ENCODE results near the gene ARAP3. TPM values are rescaled to one million over a fixed set of nuclear protein-coding genes. Genes with fewer than 3 reads are reported as not detected.

The ARAP3 gene
- total RNA-seq, 1 experiment from 2014 or later = 19.8 TPM

DNA sequence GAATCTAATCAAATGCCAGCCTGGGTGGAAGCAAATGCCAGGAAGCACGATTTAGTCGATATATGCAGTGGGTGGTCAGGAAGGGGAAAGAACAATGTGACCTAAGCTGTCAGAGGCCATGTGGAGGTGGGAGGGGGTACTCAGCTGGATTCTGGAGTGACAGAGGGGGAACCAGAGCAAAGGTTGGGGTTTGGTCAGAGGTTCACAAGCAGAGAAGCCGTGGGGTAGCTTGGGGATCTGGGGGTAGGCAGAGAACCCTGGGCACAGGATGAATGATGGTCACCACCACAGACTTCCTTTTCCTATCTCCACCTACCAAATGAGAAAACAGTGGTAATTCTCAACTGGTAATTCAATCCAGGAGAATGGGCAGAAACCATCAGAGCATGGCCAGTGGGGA, 24.1 kb upstream of the ARAP3 start:
- CTCF ChIA-PET = interaction anchor here (0.8 to 6.4 kb wide), 2 partner anchors 173 to 238 kb away, joined by 3 to 35 read pairs; partner anchors contain the start of gene PCDH1
- POLR2A ChIA-PET = no interaction called here
- Mint-ChIP-seq H3K9me3 (ENCODE audit: unreplicated experiment) (no peaks in the 10 kb centered on the region), H3K4me3 (ENCODE audit: unreplicated experiment) (no peak overlapping the region), H3K36me3 (ENCODE audit: insufficient read depth, unreplicated experiment) (no peaks in the 10 kb centered on the region), H3K27me3 (ENCODE audit: insufficient read depth, unreplicated experiment) (peaks cover 5% of the 10 kb centered on the region), H3K4me1 (ENCODE audit: insufficient read depth, unreplicated experiment) (no peaks in the 10 kb centered on the region), H3K27ac (ENCODE audit: low read depth, unreplicated experiment) (no peak overlapping the region)
- TF ChIP-seq, protein P1, sequence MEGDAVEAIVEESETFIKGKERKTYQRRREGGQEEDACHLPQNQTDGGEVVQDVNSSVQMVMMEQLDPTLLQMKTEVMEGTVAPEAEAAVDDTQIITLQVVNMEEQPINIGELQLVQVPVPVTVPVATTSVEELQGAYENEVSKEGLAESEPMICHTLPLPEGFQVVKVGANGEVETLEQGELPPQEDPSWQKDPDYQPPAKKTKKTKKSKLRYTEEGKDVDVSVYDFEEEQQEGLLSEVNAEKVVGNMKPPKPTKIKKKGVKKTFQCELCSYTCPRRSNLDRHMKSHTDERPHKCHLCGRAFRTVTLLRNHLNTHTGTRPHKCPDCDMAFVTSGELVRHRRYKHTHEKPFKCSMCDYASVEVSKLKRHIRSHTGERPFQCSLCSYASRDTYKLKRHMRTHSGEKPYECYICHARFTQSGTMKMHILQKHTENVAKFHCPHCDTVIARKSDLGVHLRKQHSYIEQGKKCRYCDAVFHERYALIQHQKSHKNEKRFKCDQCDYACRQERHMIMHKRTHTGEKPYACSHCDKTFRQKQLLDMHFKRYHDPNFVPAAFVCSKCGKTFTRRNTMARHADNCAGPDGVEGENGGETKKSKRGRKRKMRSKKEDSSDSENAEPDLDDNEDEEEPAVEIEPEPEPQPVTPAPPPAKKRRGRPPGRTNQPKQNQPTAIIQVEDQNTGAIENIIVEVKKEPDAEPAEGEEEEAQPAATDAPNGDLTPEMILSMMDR (IDR thresholded peaks at IDR 0.05; ENCODE audit: unreplicated experiment) = no peak
- no peak for DNase-seq (ENCODE audit: unreplicated experiment)
- no TSS peak for BruUV-seq (replicated peaks)
- intact Hi-C loops (cut with micrococcal nuclease) = no loop called here

DNA sequence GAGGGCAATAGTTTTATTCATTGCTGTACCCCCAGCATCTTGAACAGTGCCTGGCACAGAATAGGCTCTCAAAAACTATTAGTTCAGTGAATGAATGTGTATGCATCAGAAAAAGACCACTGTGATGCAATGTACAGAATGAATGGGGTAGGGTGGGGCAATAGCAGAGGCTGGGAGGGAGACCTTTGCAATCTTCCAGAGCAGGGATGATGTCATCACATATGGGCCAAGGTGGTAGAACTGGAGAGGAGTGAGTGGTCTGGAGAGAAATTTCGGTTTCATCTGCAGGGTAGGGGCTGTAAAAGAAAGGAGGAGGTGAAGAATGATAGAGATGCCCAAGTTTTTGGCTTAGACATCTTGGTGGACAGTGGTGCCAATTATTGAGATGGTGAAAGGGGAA, 23.4 kb upstream of the ARAP3 start:
- no peaks in the 10 kb centered on the region for H3K9me3 Mint-ChIP-seq (ENCODE audit: unreplicated experiment)
- no peak for DNase-seq (ENCODE audit: unreplicated experiment)
- H3K36me3 Mint-ChIP-seq (ENCODE audit: insufficient read depth, unreplicated experiment) = no peaks in the 10 kb centered on the region
- ChIA-PET CTCF (interaction anchor here (0.8 to 6.4 kb wide), 2 partner anchors 174 to 239 kb away, joined by 3 to 35 read pairs; partner anchors contain the start of gene PCDH1), POLR2A (no interaction called here)
- TF ChIP-seq, protein P1 (IDR thresholded peaks at IDR 0.05; ENCODE audit: unreplicated experiment) = no peak
- no peaks in the 10 kb centered on the region for H3K4me1 Mint-ChIP-seq (ENCODE audit: insufficient read depth, unreplicated experiment)
- no peak overlapping the region for H3K27ac Mint-ChIP-seq (ENCODE audit: low read depth, unreplicated experiment)
- H3K27me3 Mint-ChIP-seq (ENCODE audit: insufficient read depth, unreplicated experiment) = peaks cover 12% of the 10 kb centered on the region
- H3K4me3 Mint-ChIP-seq (ENCODE audit: unreplicated experiment) = no peak overlapping the region
- no TSS peak for BruUV-seq (replicated peaks)
- intact Hi-C loops (cut with micrococcal nuclease) = no loop called here

DNA sequence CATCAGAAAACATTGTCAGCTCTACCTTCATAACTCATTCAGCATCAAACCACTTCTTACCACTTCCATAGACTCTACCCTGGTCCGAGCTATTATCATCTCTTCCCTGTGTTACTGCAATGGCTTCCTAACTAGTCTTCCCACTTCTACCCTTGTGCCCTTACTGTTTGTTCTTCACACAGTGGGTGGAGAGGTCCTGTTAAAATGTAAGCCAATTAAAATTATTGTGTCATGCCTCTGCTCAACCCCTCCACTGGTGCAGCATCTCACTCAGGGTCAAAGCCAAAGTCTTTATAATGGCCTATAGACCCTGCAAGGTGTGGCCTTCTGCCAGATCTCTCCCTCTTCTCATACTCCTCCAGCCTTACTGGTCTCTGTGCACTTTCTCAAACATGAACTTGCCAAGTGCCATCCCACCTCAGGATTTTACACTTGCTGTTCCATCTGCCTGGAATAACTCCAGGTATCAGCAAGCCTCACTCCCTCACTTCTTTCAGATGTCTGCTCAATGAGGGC, 22.8 kb upstream of the ARAP3 start:
- ChIA-PET POLR2A (no interaction called here), CTCF (interaction anchor here (0.6 to 16.8 kb wide), 6 partner anchors 7 to 256 kb away, joined by 3 to 677 read pairs (median 24); partner anchors contain the start of gene PCDH1)
- H3K4me3 Mint-ChIP-seq (ENCODE audit: unreplicated experiment) = no peak overlapping the region
- H3K36me3 Mint-ChIP-seq (ENCODE audit: insufficient read depth, unreplicated experiment) = no peaks in the 10 kb centered on the region
- no peaks in the 10 kb centered on the region for H3K4me1 Mint-ChIP-seq (ENCODE audit: insufficient read depth, unreplicated experiment)
- no peak overlapping the region for H3K27ac Mint-ChIP-seq (ENCODE audit: low read depth, unreplicated experiment)
- no peak for DNase-seq (ENCODE audit: unreplicated experiment)
- no peaks in the 10 kb centered on the region for H3K9me3 Mint-ChIP-seq (ENCODE audit: unreplicated experiment)
- TF ChIP-seq, protein P1 (IDR thresholded peaks at IDR 0.05; ENCODE audit: unreplicated experiment) = no peak
- BruUV-seq (replicated peaks) = no TSS peak
- peaks cover 18% of the 10 kb centered on the region for H3K27me3 Mint-ChIP-seq (ENCODE audit: insufficient read depth, unreplicated experiment)
- intact Hi-C loops (cut with micrococcal nuclease) = loop anchor here (5.0 kb wide), 1 partner anchor 52 kb away; no protein-coding TSS in a partner anchor

DNA sequence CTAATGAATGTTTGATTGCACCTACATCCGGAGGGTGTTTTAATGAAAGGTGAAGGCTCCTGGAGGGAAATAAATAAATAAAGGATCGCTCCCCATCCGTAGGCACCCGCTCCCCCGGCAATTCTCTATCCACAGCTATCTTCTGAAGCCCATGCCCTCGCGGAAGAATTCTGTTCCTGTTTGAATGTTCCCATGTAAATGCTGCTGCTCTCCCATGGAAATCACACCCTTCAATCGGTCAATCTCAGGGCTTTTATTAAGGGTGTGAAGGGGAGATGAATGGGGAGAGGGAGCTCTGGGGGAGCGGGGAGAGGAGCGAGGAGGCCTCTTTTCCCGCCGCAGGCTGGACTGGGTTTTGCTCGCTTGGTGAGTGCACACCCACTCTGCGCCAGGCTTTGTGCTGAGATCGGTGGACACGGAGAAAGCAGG, 21.1 kb upstream of the ARAP3 start:
- Mint-ChIP-seq H3K36me3 (ENCODE audit: insufficient read depth, unreplicated experiment) (no peaks in the 10 kb centered on the region), H3K27ac (ENCODE audit: low read depth, unreplicated experiment) (no peak overlapping the region), H3K4me3 (ENCODE audit: unreplicated experiment) (no peak overlapping the region), H3K27me3 (ENCODE audit: insufficient read depth, unreplicated experiment) (peaks cover 19% of the 10 kb centered on the region), H3K4me1 (ENCODE audit: insufficient read depth, unreplicated experiment) (no peaks in the 10 kb centered on the region), H3K9me3 (ENCODE audit: unreplicated experiment) (no peaks in the 10 kb centered on the region)
- DNase-seq (ENCODE audit: unreplicated experiment) = no peak
- BruUV-seq (replicated peaks) = no TSS peak
- intact Hi-C loops (cut with micrococcal nuclease) = loop anchor here (5.0 kb wide), 1 partner anchor 54 kb away; no protein-coding TSS in a partner anchor
- CTCF ChIA-PET = interaction anchor here (0.5 to 16.8 kb wide), 37 partner anchors 9 to 924 kb away, joined by 3 to 677 read pairs (median 4); partner anchors contain the start of gene PCDH1
- POLR2A ChIA-PET = interaction anchor here (0.6 to 0.9 kb wide), 2 partner anchors 49 to 341 kb away, joined by 3 read pairs; no protein-coding TSS in a partner anchor
- TF ChIP-seq, protein P1 (IDR thresholded peaks at IDR 0.05; ENCODE audit: unreplicated experiment) = no peak

All from MCF 10A (cell line).